GM23338 (cell line): ENCODE measurements around the gene TMEM231. TPM values are rescaled to one million over a fixed set of nuclear protein-coding genes. Genes with fewer than 3 reads are reported as not detected.

Experiments
- ATAC-seq: fragments of 200-7000 bp; cut with Tn5 transposase; 3 replicates; pipeline ENCODE4 v1.9.1; 2020
- DNase-seq: peaks from one replicate; pipeline ENCODE4 v3.0.0-alpha.2; 2015; ENCODE audit warnings: low spot score
- H2AFZ ChIP-seq: fragments of 200-600 bp; sonication (generic); 2 replicates; pipeline ENCODE4 v1.8.0; 2016; ENCODE audit warnings: antibody characterized with exemption, mild to moderate bottlenecking, moderate library complexity
- H3F3A ChIP-seq: fragments of 200-600 bp; sonication (generic); replicated peaks from 2 replicates; pipeline ENCODE4 v1.8.0; 2017; ENCODE audit warnings: antibody characterized with exemption, mixed run types, low read depth
- H3K27ac ChIP-seq: fragments of 200-600 bp; sonication (generic); 2 replicates; pipeline ENCODE4 v1.6.1; 2016; ENCODE audit warnings: low read depth
- H3K27me3 ChIP-seq: fragments of 200-600 bp; sonication (generic); 2 replicates; pipeline ENCODE4 v1.8.0; 2016; ENCODE audit warnings: mild to moderate bottlenecking, mixed run types, moderate library complexity; ENCODE audit not compliant: insufficient read depth
- H3K36me3 ChIP-seq: fragments of 200-600 bp; sonication (generic); 2 replicates; pipeline ENCODE4 v1.8.0; 2016; ENCODE audit warnings: mild to moderate bottlenecking; ENCODE audit not compliant: insufficient read depth
- H3K4me1 ChIP-seq: fragments of 200-600 bp; sonication (generic); 2 replicates; pipeline ENCODE4 v1.8.0; 2016; ENCODE audit warnings: mild to moderate bottlenecking, moderate library complexity; ENCODE audit not compliant: insufficient read depth
- H3K4me2 ChIP-seq: fragments of 200-600 bp; sonication (generic); 2 replicates; pipeline ENCODE4 v1.7.1; 2017; ENCODE audit warnings: mixed run types
- H3K4me3 ChIP-seq: fragments of 200-600 bp; sonication (generic); 2 replicates; pipeline ENCODE4 v1.6.1; 2016; ENCODE audit warnings: mixed run types
- H3K79me2 ChIP-seq: fragments of 200-600 bp; sonication (generic); replicated peaks from 2 replicates; pipeline ENCODE4 v1.8.0; 2017; ENCODE audit warnings: mild to moderate bottlenecking; ENCODE audit not compliant: insufficient read depth
- H3K9me2 ChIP-seq: fragments of 200-600 bp; sonication (generic); 2 replicates; pipeline ENCODE4 v1.8.0; 2017; ENCODE audit not compliant: insufficient read depth
- H4K20me1 ChIP-seq: fragments of 200-600 bp; sonication (generic); replicated peaks from 2 replicates; pipeline ENCODE4 v1.8.0; 2017; ENCODE audit warnings: mild to moderate bottlenecking; ENCODE audit not compliant: insufficient read depth
- H3K27ac Mint-ChIP-seq: 2 replicates; pipeline ENCODE4 v1.8.0; 2020; ENCODE audit warnings: inconsistent platforms, mild to moderate bottlenecking, moderate library complexity, mixed read lengths
- H3K27me3 Mint-ChIP-seq: 3 replicates; pipeline ENCODE4 v1.8.0; 2022; ENCODE audit warnings: low read depth, mild to moderate bottlenecking, moderate library complexity, mixed read lengths, inconsistent platforms; ENCODE audit not compliant: insufficient read depth, poor library complexity
- H3K36me3 Mint-ChIP-seq: 3 replicates; pipeline ENCODE4 v1.8.0; 2021; ENCODE audit warnings: low read depth, mild to moderate bottlenecking, inconsistent platforms, moderate library complexity, mixed read lengths
- H3K4me1 Mint-ChIP-seq: 3 replicates; pipeline ENCODE4 v1.8.0; 2020; ENCODE audit warnings: mild to moderate bottlenecking, inconsistent platforms, mixed read lengths
- H3K4me3 Mint-ChIP-seq: 3 replicates; pipeline ENCODE4 v1.8.0; 2021; ENCODE audit warnings: moderate library complexity, mild to moderate bottlenecking, inconsistent platforms, mixed read lengths
- H3K9me3 Mint-ChIP-seq: 3 replicates; pipeline ENCODE4 v1.8.0; 2020; ENCODE audit warnings: moderate library complexity, mild to moderate bottlenecking, inconsistent platforms, mixed read lengths
- CREB1 ChIP-seq: fragments of 250-450 bp; sonication (Bioruptor Pico); IDR thresholded peaks from 2 replicates; pipeline ENCODE4 v1.5.0; 2020; ENCODE audit warnings: low read depth, mild to moderate bottlenecking, moderate library complexity
- NANOG ChIP-seq: IDR thresholded peaks from 2 replicates; pipeline ENCODE4 v1.6.1; 2016; ENCODE audit warnings: antibody characterized with exemption, borderline replicate concordance
- POLR2AphosphoS5 ChIP-seq: IDR thresholded peaks from 2 replicates; pipeline ENCODE4 v1.6.1; 2016; ENCODE audit warnings: antibody characterized with exemption, low read depth
- ZNF331 ChIP-seq: fragments of 250-450 bp; sonication (Bioruptor Pico); IDR thresholded peaks from 2 replicates; pipeline ENCODE4 v1.5.0; 2020; ENCODE audit warnings: low read depth, mild to moderate bottlenecking, moderate library complexity
- polyA plus RNA-seq: library from polyadenylated mRNA; unstranded; fragments of >200 nt; fragmentation: Nextera tagmentation; extraction: Ambion mirVana; gene quantifications from 2 replicates; pipeline ENCODE4 v1.2.1, GENCODE V29; 2016
- total RNA-seq: library from RNA; depleted of rRNA; stranded (reverse); fragments of >200 nt; shearing (Covaris generic); gene quantifications from 2 replicates; pipeline ENCODE4 v1.2.3, GENCODE V29; 2014
- TF ChIP-seq, protein P1 (sequence below): fragments of 250-450 bp; sonication (Bioruptor Pico); IDR thresholded peaks from 2 replicates; pipeline ENCODE4 v1.5.0; 2020; ENCODE audit warnings: mild to moderate bottlenecking, moderate library complexity

TMEM231 gene
- total and polyA plus RNA-seq, 2 experiments from 2014 or later: 5.3 to 19.9 TPM

DNA sequence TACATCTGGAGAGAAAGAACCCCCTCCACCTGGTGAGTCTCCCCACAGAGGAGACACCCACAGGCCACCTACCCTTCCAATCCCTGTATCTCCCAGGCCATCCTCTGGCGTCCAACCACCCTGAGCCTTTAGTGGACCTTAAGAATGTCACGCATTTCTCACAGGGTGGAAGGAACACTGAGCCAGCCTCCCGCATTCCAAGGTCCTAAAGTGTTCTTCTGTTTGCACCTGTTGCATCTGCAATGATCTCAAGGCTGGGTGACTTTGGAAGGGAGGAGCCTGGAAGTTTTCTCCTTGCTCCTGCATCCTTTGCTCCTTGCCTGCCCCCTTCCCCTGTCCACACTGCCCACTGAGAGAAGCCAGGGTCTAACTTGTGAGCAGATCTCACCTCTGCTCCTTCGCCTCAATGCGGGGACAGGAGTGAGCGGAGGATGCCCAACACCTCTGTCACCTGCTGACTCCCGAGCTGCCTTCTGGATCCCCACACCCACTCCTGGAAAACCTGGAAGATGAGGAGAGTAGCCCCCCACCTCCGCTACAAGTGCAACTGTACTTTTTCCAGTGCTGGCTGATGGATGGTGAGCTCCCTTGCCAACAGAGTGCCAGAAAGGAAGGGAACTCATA, 23.8 kb downstream of the TMEM231 start:
- no peak overlapping the region for H3K4me3 Mint-ChIP-seq

More for the DNA sequence above, 23.8 kb downstream of the TMEM231 start:
- Histone ChIP-seq H3F3A (no peaks in the 10 kb centered on the region), H2AFZ (no peak overlapping the region), H3K27ac (no peak overlapping the region), H3K9me2 (no peaks in the 10 kb centered on the region), H4K20me1 (no peaks in the 10 kb centered on the region), H3K4me2 (no peak overlapping the region), H3K27me3 (no peaks in the 10 kb centered on the region), H3K36me3 (no peaks in the 10 kb centered on the region), H3K4me3 (no peak overlapping the region), H3K79me2 (no peaks in the 10 kb centered on the region), H3K4me1 (0 out of 2 replicates have a peak, but pooled peaks cover 5% of the 10 kb centered on the region)
- DNase-seq (no peak), ATAC-seq (no peak)
- H3K27me3 Mint-ChIP-seq: peaks cover 12% of the 10 kb centered on the region
- H3K9me3 Mint-ChIP-seq: no peaks in the 10 kb centered on the region
- TF ChIP-seq POLR2AphosphoS5 (no peak), CREB1 (CRISPR knock-in tag) (no peak), ZNF331 (CRISPR knock-in tag) (no peak), NANOG (no peak)
- TF ChIP-seq, protein P1, sequence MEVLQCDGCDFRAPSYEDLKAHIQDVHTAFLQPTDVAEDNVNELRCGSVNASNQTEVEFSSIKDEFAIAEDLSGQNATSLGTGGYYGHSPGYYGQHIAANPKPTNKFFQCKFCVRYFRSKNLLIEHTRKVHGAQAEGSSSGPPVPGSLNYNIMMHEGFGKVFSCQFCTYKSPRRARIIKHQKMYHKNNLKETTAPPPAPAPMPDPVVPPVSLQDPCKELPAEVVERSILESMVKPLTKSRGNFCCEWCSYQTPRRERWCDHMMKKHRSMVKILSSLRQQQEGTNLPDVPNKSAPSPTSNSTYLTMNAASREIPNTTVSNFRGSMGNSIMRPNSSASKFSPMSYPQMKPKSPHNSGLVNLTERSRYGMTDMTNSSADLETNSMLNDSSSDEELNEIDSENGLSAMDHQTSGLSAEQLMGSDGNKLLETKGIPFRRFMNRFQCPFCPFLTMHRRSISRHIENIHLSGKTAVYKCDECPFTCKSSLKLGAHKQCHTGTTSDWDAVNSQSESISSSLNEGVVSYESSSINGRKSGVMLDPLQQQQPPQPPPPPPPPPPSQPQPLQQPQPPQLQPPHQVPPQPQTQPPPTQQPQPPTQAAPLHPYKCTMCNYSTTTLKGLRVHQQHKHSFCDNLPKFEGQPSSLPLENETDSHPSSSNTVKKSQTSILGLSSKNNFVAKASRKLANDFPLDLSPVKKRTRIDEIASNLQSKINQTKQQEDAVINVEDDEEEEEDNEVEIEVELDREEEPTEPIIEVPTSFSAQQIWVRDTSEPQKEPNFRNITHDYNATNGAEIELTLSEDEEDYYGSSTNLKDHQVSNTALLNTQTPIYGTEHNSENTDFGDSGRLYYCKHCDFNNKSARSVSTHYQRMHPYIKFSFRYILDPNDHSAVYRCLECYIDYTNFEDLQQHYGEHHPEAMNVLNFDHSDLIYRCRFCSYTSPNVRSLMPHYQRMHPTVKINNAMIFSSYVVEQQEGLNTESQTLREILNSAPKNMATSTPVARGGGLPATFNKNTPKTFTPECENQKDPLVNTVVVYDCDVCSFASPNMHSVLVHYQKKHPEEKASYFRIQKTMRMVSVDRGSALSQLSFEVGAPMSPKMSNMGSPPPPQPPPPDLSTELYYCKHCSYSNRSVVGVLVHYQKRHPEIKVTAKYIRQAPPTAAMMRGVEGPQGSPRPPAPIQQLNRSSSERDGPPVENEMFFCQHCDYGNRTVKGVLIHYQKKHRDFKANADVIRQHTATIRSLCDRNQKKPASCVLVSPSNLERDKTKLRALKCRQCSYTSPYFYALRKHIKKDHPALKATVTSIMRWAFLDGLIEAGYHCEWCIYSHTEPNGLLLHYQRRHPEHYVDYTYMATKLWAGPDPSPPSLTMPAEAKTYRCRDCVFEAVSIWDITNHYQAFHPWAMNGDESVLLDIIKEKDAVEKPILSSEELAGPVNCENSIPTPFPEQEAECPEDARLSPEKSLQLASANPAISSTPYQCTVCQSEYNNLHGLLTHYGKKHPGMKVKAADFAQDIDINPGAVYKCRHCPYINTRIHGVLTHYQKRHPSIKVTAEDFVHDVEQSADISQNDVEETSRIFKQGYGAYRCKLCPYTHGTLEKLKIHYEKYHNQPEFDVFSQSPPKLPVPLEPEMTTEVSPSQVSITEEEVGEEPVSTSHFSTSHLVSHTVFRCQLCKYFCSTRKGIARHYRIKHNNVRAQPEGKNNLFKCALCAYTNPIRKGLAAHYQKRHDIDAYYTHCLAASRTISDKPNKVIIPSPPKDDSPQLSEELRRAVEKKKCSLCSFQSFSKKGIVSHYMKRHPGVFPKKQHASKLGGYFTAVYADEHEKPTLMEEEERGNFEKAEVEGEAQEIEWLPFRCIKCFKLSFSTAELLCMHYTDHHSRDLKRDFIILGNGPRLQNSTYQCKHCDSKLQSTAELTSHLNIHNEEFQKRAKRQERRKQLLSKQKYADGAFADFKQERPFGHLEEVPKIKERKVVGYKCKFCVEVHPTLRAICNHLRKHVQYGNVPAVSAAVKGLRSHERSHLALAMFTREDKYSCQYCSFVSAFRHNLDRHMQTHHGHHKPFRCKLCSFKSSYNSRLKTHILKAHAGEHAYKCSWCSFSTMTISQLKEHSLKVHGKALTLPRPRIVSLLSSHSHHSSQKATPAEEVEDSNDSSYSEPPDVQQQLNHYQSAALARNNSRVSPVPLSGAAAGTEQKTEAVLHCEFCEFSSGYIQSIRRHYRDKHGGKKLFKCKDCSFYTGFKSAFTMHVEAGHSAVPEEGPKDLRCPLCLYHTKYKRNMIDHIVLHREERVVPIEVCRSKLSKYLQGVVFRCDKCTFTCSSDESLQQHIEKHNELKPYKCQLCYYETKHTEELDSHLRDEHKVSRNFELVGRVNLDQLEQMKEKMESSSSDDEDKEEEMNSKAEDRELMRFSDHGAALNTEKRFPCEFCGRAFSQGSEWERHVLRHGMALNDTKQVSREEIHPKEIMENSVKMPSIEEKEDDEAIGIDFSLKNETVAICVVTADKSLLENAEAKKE (CRISPR knock-in tag): no peak
- peaks cover 9% of the 10 kb centered on the region; the same call in 1 of the 3 replicates for H3K4me1 Mint-ChIP-seq
- H3K36me3 Mint-ChIP-seq: no peaks in the 10 kb centered on the region
- H3K27ac Mint-ChIP-seq: no peak overlapping the region
